Dedifferentiated amniotic fluid mesenchymal stem cell (primary cell): ENCODE data around the gene FOXE3.
"Not testable (repeated sequence)": the region's sequence is repeated elsewhere in the genome, so short reads cannot be mapped to it uniquely, and the experiment has no call there.

Experiments
- DNase-seq: peaks from one replicate; pipeline ENCODE4 v3.0.0-alpha.2; 2016; ENCODE audit errors: extremely low spot score

The FOXE3 gene

GRCh38 chr1:47449822-47450552, 33.9 kb downstream of the FOXE3 start:
- no peak for DNase-seq

GRCh38 chr1:47450606-47451005, 34.5 kb downstream of the FOXE3 start:
- DNase-seq = no peak

- DNase-seq = no peak
Observed at GRCh38 chr1:47452426-47452825, 36.3 kb downstream of the FOXE3 start.

GRCh38 chr1:47453910-47454309, 37.8 kb downstream of the FOXE3 start:
- DNase-seq = not testable (repeated sequence)

- DNase-seq = no peak
Observed at GRCh38 chr1:47456250-47456649, 40.2 kb downstream of the FOXE3 start.

- DNase-seq = not testable (repeated sequence)
Observed at GRCh38 chr1:47457547-47457946, 41.5 kb downstream of the FOXE3 start.

- DNase-seq = no peak
Observed at GRCh38 chr1:47459253-47459788, 43.2 kb downstream of the FOXE3 start.

- no peak for DNase-seq
Observed at GRCh38 chr1:47460040-47460439, 44.0 kb downstream of the FOXE3 start.

GRCh38 chr1:47460456-47460855, 44.4 kb downstream of the FOXE3 start:
- no peak for DNase-seq

GRCh38 chr1:47465605-47466004, 49.5 kb downstream of the FOXE3 start:
- no peak for DNase-seq
